ENCODE results near the gene BORCS6. TPM values are rescaled to one million over a fixed set of nuclear protein-coding genes. Genes with fewer than 3 reads are reported as not detected.
"Not testable (repeated sequence)": the region's sequence is repeated elsewhere in the genome, so short reads cannot be mapped to it uniquely, and the experiment has no call there.

The BORCS6 gene
- total RNA-seq, 2 donors from 2014 or later: 4.5 to 5.6 TPM

GRCh38 chr17:8220783-8221662 is 31.0 kb upstream of the BORCS6 start:
- DNase-seq (ENCODE audit: low spot score): peak; percentile 96
- intact Hi-C loops (cut with DNase I): loop anchor here (5.0 kb wide), 2 partner anchors 34 to 104 kb away; partner anchors contain the start of gene ALOXE3 (in 1 of the 2)

DNA sequence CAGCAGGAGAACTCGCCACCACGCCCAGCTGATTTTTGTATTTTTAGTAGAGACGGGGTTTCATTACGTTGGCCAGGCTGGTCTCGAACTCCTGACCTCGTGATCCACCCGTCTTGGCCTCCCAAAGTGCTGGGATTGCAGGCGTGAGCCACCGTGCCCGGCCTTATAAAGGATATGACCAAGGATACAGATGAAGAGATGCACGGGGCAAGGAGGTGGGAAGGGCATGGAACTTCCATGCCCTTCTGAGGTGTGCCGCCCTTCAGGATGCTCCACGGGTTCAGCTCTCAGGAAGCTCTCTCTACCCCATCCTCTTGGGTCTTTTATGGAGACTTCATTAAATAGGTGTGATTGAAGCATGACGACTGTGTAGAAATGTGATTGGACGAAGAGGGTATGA is 24.0 kb upstream of the BORCS6 start:
- DNase-seq (ENCODE audit: low spot score); intact Hi-C loops (cut with DNase I): not testable (repeated sequence)

DNA sequence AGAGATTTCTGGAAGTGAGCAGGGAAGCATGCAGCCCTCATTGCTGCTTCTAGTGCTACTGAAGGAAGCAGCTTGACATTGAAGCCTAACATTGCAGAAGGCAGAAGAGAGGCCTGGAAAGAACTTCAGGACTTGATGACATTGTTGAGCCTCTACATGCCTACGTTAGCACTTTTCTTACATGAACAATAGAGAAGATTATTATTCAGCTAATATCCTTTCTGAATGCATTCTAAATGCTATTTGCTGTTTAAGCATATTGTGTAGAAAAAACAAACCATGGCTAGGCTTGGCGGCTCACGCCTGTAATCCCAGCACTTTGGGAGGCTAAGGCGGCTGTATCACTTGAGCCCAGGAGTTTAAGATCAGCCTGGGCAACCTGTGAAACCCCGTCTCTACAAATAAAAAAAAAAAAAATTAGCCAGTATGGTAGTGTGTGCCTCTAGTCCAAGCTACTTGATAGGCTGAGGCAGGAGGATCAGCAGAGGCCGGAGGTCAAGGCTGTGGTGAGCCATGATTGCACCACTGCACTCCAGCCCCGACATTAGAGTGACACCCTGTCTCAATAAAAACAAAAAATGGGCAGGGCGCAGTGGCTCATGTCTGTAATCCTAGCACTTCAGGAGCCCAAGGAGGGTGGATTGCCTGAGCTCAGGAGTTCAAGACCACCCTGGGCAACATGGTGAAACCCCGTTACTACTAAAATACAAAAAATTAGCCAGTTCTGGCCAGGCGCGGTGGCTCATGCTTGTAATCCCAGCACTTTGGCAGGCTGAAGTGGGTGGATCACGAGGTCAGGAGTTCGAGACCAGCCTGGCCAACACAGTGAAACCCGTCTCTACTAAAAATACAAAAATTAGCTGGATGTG is 22.6 kb upstream of the BORCS6 start:
- intact Hi-C loops (cut with DNase I): no loop called here
- no peak for DNase-seq (ENCODE audit: low spot score)

GRCh38 chr17:8210761-8211458 is 20.9 kb upstream of the BORCS6 start:
- DNase-seq (ENCODE audit: low spot score): no peak
- intact Hi-C loops (cut with DNase I): no loop called here

- peak; percentile 97 for DNase-seq (ENCODE audit: low spot score)
- intact Hi-C loops (cut with DNase I): no loop called here
Observed at GRCh38 chr17:8209907-8210760, 20.2 kb upstream of the BORCS6 start, which contains the start of gene AURKB. AURKB (minus strand) TSS chr17:8210575; CDS start chr17:8210224, 351 bp downstream.

GRCh38 chr17:8206536-8206935 is 16.6 kb upstream of the BORCS6 start:
- intact Hi-C loops (cut with DNase I): no loop called here
- no peak for DNase-seq (ENCODE audit: low spot score)

DNA sequence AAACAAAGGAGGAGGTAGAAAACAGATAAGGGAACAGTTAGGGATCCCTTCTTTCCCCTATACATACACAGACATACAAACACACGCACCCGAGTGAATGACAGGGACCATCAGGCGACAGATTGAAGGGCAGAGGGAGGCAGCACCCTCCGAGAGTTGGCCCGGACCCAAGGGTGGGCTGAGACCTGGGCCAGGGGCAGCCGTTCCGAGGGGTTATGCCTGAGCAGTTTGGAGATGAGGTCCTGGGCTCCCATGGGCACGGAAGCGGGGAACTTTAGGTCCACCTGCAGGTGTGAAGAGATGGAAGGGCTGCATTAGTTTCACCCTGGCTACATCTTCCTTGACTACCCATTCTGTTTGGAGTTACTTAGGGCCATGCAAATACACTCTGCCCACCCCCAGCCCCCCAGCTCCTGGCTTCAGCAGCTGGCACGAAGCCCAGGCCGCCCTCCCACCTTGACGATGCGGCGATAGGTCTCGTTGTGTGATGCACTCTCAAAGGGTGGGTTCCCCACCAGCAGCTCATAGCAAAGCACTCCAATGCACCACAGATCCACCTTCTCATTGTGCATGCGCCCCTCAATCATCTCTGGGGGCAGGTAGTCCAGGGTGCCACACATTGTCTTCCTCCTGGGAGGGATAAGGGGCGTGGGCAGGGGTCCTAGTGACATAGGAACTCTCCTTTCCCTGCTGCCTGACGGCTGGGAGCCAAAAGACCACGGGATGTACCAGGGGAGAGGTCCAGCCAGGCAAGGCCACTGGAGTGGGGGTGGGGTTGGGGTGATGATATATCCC is 15.0 kb upstream of the BORCS6 start:
- no peak for DNase-seq (ENCODE audit: low spot score)
- intact Hi-C loops (cut with DNase I): no loop called here

- no peak for DNase-seq (ENCODE audit: low spot score)
- intact Hi-C loops (cut with DNase I): no loop called here
Observed at GRCh38 chr17:8192070-8192815, 2.3 kb upstream of the BORCS6 start.

GRCh38 chr17:8190506-8190905 is 526 bp upstream of the BORCS6 start:
- DNase-seq (ENCODE audit: low spot score): no peak
- intact Hi-C loops (cut with DNase I): no loop called here

DNA sequence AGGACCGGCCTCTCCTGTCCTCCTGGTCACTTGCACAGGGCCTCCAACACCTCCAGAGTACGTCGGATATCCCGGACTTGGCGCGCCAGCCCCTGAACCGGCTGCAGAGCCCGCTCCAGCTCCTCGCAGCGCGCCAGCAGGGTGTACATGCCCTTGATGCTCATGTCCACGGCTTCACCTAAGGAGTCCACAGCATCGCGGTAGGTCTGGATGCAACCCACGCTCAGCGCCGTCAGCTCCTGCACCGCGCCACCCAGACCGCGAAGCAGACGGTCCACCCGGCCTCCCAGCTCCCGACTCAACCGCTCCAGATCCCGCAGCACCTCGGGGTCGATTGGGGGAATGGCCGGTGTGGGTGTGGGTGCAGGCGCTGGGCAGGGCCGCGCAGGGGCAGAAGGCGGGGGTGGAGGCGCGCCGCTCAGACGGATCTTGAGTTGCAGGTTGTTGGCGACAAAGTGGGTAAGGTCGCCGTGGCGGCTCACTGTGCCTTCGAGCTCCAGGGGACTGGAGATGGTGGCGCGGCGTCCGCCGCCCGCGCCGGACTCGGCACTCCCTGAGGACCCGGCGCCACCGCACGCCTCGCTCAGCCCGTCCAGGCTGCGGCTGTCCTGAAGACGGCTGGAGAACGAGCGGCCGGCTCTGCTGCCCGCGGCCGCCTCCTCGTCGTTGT is 804 bp downstream of the BORCS6 start:
- DNase-seq (ENCODE audit: low spot score): peak; percentile 85
- intact Hi-C loops (cut with DNase I): loop anchor here (5.0 kb wide), 3 partner anchors 33 to 98 kb away; partner anchors contain the start of genes HES7 (in 1 of the 2) and RANGRF (in 1 of the 2)

DNA sequence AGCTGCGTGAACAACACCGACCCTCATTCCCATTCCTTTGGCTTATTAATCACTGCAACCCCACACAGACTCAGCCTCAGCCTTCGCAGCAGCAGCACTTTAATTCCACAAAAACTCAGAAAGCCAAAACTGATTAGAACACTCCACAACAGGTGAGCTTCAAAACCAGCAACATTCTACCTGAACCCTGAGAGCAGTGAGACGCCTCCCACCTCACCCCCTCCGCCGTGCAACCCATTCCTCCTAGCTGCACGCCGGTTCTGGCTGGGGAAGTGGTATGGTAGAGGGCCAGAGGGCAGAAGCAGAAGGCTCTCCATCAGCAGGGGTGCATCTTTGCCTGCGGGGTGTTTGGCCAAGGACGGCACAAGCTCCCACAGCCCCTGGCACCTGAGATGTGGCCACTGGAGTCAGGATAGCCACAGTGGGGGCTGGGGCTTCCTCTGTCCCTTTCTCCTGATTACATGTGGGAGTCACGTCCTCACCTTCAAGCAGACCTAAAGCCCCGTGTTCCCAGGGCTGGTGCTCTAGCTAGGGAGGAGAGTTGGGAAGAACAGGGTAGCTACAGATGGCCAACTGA is 1.6 kb downstream of the BORCS6 start:
- no peak for DNase-seq (ENCODE audit: low spot score)
- intact Hi-C loops (cut with DNase I): loop anchor here (5.0 kb wide), 3 partner anchors 34 to 99 kb away; partner anchors contain the start of genes HES7 (in 1 of the 2) and RANGRF (in 1 of the 2)

DNA sequence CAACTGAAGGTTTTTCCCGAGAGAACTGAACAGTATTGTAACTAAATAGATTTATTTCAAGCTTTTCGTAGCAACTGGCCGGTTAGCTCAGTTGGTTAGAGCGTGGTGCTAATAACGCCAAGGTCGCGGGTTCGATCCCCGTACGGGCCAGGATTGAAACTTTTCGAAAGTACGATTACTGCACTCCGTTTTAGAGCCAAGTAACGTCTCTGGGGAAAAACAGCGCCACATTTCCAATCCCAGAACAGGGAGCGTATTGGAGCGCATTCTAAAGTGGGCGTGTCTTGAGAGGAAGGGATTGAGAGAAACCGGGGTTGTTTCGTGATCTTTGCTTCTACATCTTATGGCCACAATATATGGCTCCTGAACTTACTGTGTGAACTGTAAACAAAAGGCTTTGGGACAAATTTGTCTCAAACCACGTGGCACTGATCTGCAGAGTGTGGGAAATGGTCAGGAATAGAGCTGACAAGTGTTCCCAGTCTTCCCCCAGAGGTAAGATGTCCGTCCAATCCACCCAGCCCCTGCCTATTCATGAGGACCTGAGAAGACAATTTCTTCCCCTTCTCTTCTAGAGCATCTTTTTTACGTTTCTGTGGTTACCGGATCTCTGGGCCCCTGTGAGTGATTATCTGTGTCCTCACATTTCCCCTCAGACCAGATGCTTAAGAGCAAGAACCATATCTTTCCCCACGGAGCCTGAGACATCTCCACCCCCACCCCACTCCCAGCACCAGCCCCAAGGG is 2.3 kb downstream of the BORCS6 start:
- intact Hi-C loops (cut with DNase I): loop anchor here (5.0 kb wide), 3 partner anchors 35 to 100 kb away; partner anchors contain the start of genes HES7 (in 1 of the 2) and RANGRF (in 1 of the 2)
- DNase-seq (ENCODE audit: low spot score): peak; percentile 97

DNA sequence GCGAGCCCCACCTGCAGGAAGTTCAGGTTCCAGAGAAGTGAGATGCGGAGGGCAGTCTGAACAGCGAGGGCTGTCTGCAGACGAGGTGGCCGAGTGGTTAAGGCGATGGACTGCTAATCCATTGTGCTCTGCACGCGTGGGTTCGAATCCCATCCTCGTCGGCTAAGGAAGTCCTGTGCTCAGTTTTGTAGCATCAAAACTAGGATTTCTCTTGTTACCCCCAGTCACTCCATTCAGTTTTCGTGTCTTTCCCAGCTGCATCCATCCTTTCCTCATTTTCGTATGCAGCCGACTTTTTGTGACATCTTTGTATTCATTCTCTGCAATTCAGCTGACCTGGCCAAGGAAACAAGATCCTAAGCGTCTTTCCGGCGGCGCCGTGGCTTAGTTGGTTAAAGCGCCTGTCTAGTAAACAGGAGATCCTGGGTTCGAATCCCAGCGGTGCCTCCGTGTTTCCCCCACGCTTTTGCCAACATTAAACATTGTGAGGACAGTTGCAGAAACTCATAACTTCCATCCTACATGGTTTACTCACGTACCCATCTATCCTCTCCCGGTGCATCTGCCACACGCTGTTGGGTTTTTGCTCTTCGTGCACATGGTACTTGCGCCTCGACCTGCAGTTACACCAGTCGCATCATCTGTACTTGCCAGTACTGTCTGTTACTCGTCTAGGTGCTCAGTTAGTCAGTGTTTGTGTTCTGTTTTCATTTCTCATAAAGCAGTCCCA is 3.0 kb downstream of the BORCS6 start:
- intact Hi-C loops (cut with DNase I): loop anchor here (5.0 kb wide), 3 partner anchors 35 to 100 kb away; partner anchors contain the start of genes HES7 (in 1 of the 2) and RANGRF (in 1 of the 2)
- DNase-seq (ENCODE audit: low spot score): peak; percentile 97

GRCh38 chr17:8186446-8186786 is 3.6 kb downstream of the BORCS6 start:
- intact Hi-C loops (cut with DNase I): loop anchor here (5.0 kb wide), 3 partner anchors 36 to 101 kb away; partner anchors contain the start of genes HES7 (in 1 of the 2) and RANGRF (in 1 of the 2)
- no peak for DNase-seq (ENCODE audit: low spot score)

All from posterior vena cava (tissue), 2 donors.